Measurements from ENCODE around the gene SYPL1. TPM values are rescaled to one million over a fixed set of nuclear protein-coding genes. Genes with fewer than 3 reads are reported as not detected.

Gene SYPL1
- total and polyA plus RNA-seq, 9 of the 15 experiments (the other 6 are each of a cell fraction or from before 2014, with no cell fraction given) = 23.8 to 214 (median 70.2) TPM

GRCh38 chr7:106153891-106154449 lies 41.9 kb upstream of the SYPL1 start (continued):
- no peak for TF ChIP-seq MGA (IDR thresholded peaks at IDR 0.05)
- TF ChIP-seq POLR2B (IDR thresholded peaks at IDR 0.05; ENCODE audit: low read depth, partially characterized antibody) = no peak
- TF ChIP-seq ZNF740 (CRISPR knock-in tag; IDR thresholded peaks at IDR 0.05) = no peak
- TF ChIP-seq ZNF740 (tag; IDR thresholded peaks at IDR 0.05) = no peak
- TF ChIP-seq ZNF140 (CRISPR knock-in tag; IDR thresholded peaks at IDR 0.05) = no peak
- no peak for TF ChIP-seq ZNF778 (CRISPR knock-in tag; IDR thresholded peaks at IDR 0.05)
- no peak for TF ChIP-seq RHOXF2B (CRISPR knock-in tag; conservative IDR thresholded peaks at IDR 0.05)
- TF ChIP-seq FOXM1 (IDR thresholded peaks at IDR 0.05; ENCODE audit: low read depth) = no peak
- TF ChIP-seq FOXM1 (CRISPR knock-in tag; IDR thresholded peaks at IDR 0.05; ENCODE audit: low read depth) = no peak
- TF ChIP-seq DACH1 (IDR thresholded peaks at IDR 0.05; ENCODE audit: partially characterized antibody) = no peak
- no peak for TF ChIP-seq E2F1 (CRISPR knock-in tag; IDR thresholded peaks at IDR 0.05)
- no peak for TF ChIP-seq CCNT2 (IDR thresholded peaks at IDR 0.05; ENCODE audit: borderline replicate concordance, extremely low read depth, insufficient read length, low read depth, low read length)
- TF ChIP-seq ESRRA (IDR thresholded peaks at IDR 0.05; ENCODE audit: borderline replicate concordance, low read depth) = no peak
- TF ChIP-seq SMAD4 (CRISPR knock-in tag; conservative IDR thresholded peaks at IDR 0.05) = no peak

Data from K562 (cell line).